HCT116 (cell line): ENCODE results near the gene EPHA10. TPM values are rescaled to one million over a fixed set of nuclear protein-coding genes. Genes with fewer than 3 reads are reported as not detected.

ENCODE experiments used
- ATAC-seq: fragments of 200-7000 bp; cut with Tn5 transposase; 2 replicates; pipeline ENCODE4 v1.9.1; 2020; ENCODE audit warnings: mild to moderate bottlenecking, moderate library complexity
- BruUV-seq: library from RNA; stranded (reverse); fragments of 400-500 nt; replicated peaks from 2 replicates; lab custom pipeline; 2021; lab: Mats Ljungman, UMichigan
- CTCF ChIA-PET: fragments of 300-600 bp; sonication (Branson Sonifier 250); formaldehyde crosslinking; loops from one replicate; lab custom pipeline; 2021; ENCODE audit warnings: antibody characterized with exemption; lab: Charles Lee
- POLR2A ChIA-PET: fragments of 300-600, 350-600 bp; sonication (Branson Sonifier 250); formaldehyde crosslinking; loops from one replicate; lab custom pipeline; 2021; ENCODE audit warnings: antibody characterized with exemption; lab: Charles Lee
- RAD21 ChIA-PET, 2 experiments: fragments of 300-600 bp; sonication (Branson Sonifier 250); formaldehyde crosslinking; loops; one replicate each; lab custom pipeline; 2023; ENCODE audit warnings: low total read pairs in 2 of 2; ENCODE audit not compliant: uncharacterized antibody in 2 of 2, unreplicated experiment in 2 of 2, low non-redundant PET in 1 of 2; lab: Charles Lee
- DNase-seq: peaks from one replicate; pipeline ENCODE4 v3.0.0-alpha.2; 2010; ENCODE audit warnings: low read depth, low spot score
- H2AFZ ChIP-seq: fragments of 200-600 bp; shearing (Covaris generic), sonication (generic); 2 replicates; pipeline ENCODE4 v1.6.1; 2017; ENCODE audit warnings: low read depth, mixed run types, mixed read lengths, antibody characterized with exemption, low read length; ENCODE audit not compliant: poor library complexity, severe bottlenecking
- H3K27ac ChIP-seq: 2 replicates; pipeline ENCODE4 v1.5.1; 2012; ENCODE audit warnings: low read depth, low read length
- H3K27me3 ChIP-seq: fragments of 200-600 bp; sonication (generic); 2 replicates; pipeline ENCODE4 v1.6.1; 2016; ENCODE audit warnings: mixed run types, low read length, mixed read lengths; ENCODE audit not compliant: insufficient read depth
- H3K36me3 ChIP-seq, 2 experiments: fragments of 200-500 bp in 1 of 2; fragments of 200-600 bp in 1 of 2; sonication (Bioruptor generic) in 1 of 2; sonication (generic) in 1 of 2; 2 replicates each; pipeline versions ENCODE4 v1.5.1 to v1.6.1; 2014 to 2016; ENCODE audit warnings: low read length in 2 of 2, inconsistent platforms in 1 of 2, mixed read lengths in 1 of 2, mixed run types in 1 of 2; ENCODE audit not compliant: insufficient read depth in 2 of 2, control insufficient read depth in 1 of 2
- H3K4me1 ChIP-seq, 2 experiments: fragments of 200-600 bp in 1 of 2; sonication (generic) in 1 of 2; 2 replicates each; pipeline versions ENCODE4 v1.5.1 to v1.6.1; 2012 to 2017; ENCODE audit warnings: low read length in 2 of 2, inconsistent platforms in 1 of 2, mild to moderate bottlenecking in 1 of 2, mixed read lengths in 1 of 2, mixed run types in 1 of 2, moderate library complexity in 1 of 2; ENCODE audit not compliant: insufficient read depth in 2 of 2, control insufficient read depth in 1 of 2
- H3K4me2 ChIP-seq: fragments of 200-600 bp; sonication (generic); 2 replicates; pipeline ENCODE4 v1.6.1; 2017; ENCODE audit warnings: mixed run types, low read length, mixed read lengths
- H3K4me3 ChIP-seq, 2 experiments: fragments of 200-600 bp in 1 of 2; sonication (generic) in 1 of 2; replicated peaks in 1 of 2; 2 replicates each; pipeline ENCODE4 v1.5.1; 2011 to 2016; ENCODE audit warnings: low read length in 2 of 2, control low read depth in 1 of 2, low read depth in 1 of 2, mild to moderate bottlenecking in 1 of 2, mixed read lengths in 1 of 2, mixed run types in 1 of 2
- H3K79me2 ChIP-seq: fragments of 200-600 bp; sonication (generic); 2 replicates; pipeline ENCODE4 v1.6.1; 2017; ENCODE audit warnings: mild to moderate bottlenecking, mixed run types, low read length, moderate library complexity, mixed read lengths; ENCODE audit not compliant: insufficient read depth
- H3K9ac ChIP-seq: fragments of 200-600 bp; sonication (generic); 2 replicates; pipeline ENCODE4 v1.6.1; 2016; ENCODE audit warnings: low read length, mixed read lengths
- H3K9me2 ChIP-seq: fragments of 200-600 bp; sonication (generic), shearing (Covaris generic); 2 replicates; pipeline ENCODE4 v1.6.1; 2017; ENCODE audit warnings: mixed run types, mild to moderate bottlenecking, moderate library complexity; ENCODE audit not compliant: insufficient read depth
- H3K9me3 ChIP-seq, 2 experiments: fragments of 200-500 bp in 1 of 2; fragments of 200-600 bp in 1 of 2; sonication (Bioruptor generic) in 1 of 2; sonication (generic) in 1 of 2; 2 replicates each; pipeline ENCODE4 v1.6.1; 2014 to 2017; ENCODE audit warnings: low read length in 2 of 2, mixed read lengths in 2 of 2, inconsistent platforms in 1 of 2, low read depth in 1 of 2, mild to moderate bottlenecking in 1 of 2, mixed run types in 1 of 2, moderate library complexity in 1 of 2; ENCODE audit not compliant: control insufficient read depth in 1 of 2, insufficient read depth in 1 of 2
- H4K20me1 ChIP-seq: fragments of 200-600 bp; sonication (generic), shearing (Covaris generic); 2 replicates; pipeline ENCODE4 v1.6.1; 2017; ENCODE audit warnings: mixed run types, mild to moderate bottlenecking, moderate library complexity; ENCODE audit not compliant: insufficient read depth
- CEBPB ChIP-seq: IDR thresholded peaks from 2 replicates; pipeline ENCODE4 v1.6.1; 2012; ENCODE audit warnings: low read depth
- CTCF ChIP-seq, 3 experiments: fragments of 200-600 bp in 1 of 3; sonication (generic) in 1 of 3; IDR thresholded peaks in 2 of 3; conservative IDR thresholded peaks in 1 of 3; 2 replicates each; pipeline ENCODE4 v1.5.1; 2012 to 2017; ENCODE audit warnings: low read depth in 2 of 3, low read length in 2 of 3, antibody characterized with exemption in 1 of 3, borderline replicate concordance in 1 of 3, control low read depth in 1 of 3, mild to moderate bottlenecking in 1 of 3, mixed read lengths in 1 of 3, mixed run types in 1 of 3, moderate library complexity in 1 of 3; ENCODE audit not compliant: insufficient read depth in 1 of 3
- EGR1 ChIP-seq: IDR thresholded peaks from 2 replicates; pipeline ENCODE4 v1.6.1; 2012; ENCODE audit warnings: low read depth
- ELF1 ChIP-seq: IDR thresholded peaks from 2 replicates; pipeline ENCODE4 v1.6.1; 2012; ENCODE audit warnings: low read depth, borderline replicate concordance
- EZH2phosphoT487 ChIP-seq: fragments of 200-600 bp; IDR thresholded peaks from 2 replicates; pipeline ENCODE4 v1.6.1; 2018; ENCODE audit warnings: antibody characterized with exemption, borderline replicate concordance
- FOSL1 ChIP-seq: IDR thresholded peaks from 2 replicates; pipeline ENCODE4 v1.6.1; 2012; ENCODE audit warnings: low read depth
- JUND ChIP-seq: IDR thresholded peaks from 2 replicates; pipeline ENCODE4 v1.6.1; 2012
- POLR2A ChIP-seq: IDR thresholded peaks from 2 replicates; pipeline ENCODE4 v1.7.0; 2011; ENCODE audit warnings: borderline replicate concordance; ENCODE audit not compliant: insufficient read depth, insufficient read length; ENCODE audit errors: extremely low read depth
- POLR2AphosphoS5 ChIP-seq: IDR thresholded peaks from 2 replicates; pipeline ENCODE4 v1.6.1; 2011; ENCODE audit warnings: mild to moderate bottlenecking, low read depth, low read length, moderate library complexity
- RAD21 ChIP-seq: IDR thresholded peaks from 2 replicates; pipeline ENCODE4 v1.6.1; 2012; ENCODE audit warnings: low read depth, mild to moderate bottlenecking
- REST ChIP-seq: IDR thresholded peaks from 2 replicates; pipeline ENCODE4 v1.6.1; 2012; ENCODE audit warnings: low read depth
- SP1 ChIP-seq: IDR thresholded peaks from 2 replicates; pipeline ENCODE4 v1.6.1; 2012; ENCODE audit warnings: low read depth
- YY1 ChIP-seq: IDR thresholded peaks from 2 replicates; pipeline ENCODE4 v1.6.1; 2011; ENCODE audit warnings: low read length, low read depth, moderate library complexity, mild to moderate bottlenecking; ENCODE audit not compliant: insufficient replicate concordance; ENCODE audit errors: extremely low read depth
- ZNF274 ChIP-seq: fragments of 200-500 bp; sonication (Bioruptor generic); IDR thresholded peaks from 2 replicates; pipeline ENCODE4 v1.6.1; 2014; ENCODE audit warnings: mild to moderate bottlenecking, low read depth, low read length, inconsistent platforms
- intact Hi-C: fragments of 100-400 bp; cut with micrococcal nuclease; formaldehyde crosslinking; loops from 2 replicates; pipeline ENCODE4 v1.10.0; 2022
- total RNA-seq: library from RNA; stranded (reverse); gene quantifications from one replicate; pipeline ENCODE4 v1.2.1, GENCODE V29; 2021; ENCODE audit not compliant: unreplicated experiment
- TF ChIP-seq, protein P1 (sequence below): IDR thresholded peaks from 2 replicates; pipeline ENCODE4 v1.6.1; 2012
- TF ChIP-seq, protein P2 (sequence below): IDR thresholded peaks from 2 replicates; pipeline ENCODE4 v1.6.1; 2012

Gene EPHA10
- total RNA-seq, 1 experiment from 2014 or later, result 6.5 TPM

- TF ChIP-seq REST (no peak), ZNF274 (no peak), FOSL1 (no peak), ELF1 (no peak), YY1 (no peak), POLR2AphosphoS5 (no peak), JUND (no peak)
- TF ChIP-seq, protein P1, sequence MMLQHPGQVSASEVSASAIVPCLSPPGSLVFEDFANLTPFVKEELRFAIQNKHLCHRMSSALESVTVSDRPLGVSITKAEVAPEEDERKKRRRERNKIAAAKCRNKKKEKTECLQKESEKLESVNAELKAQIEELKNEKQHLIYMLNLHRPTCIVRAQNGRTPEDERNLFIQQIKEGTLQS, result no peak
These were observed 38.9 kb downstream of the EPHA10 start (continued) for GRCh38 chr1:37725851-37726613.

GRCh38 chr1:37724575-37724974 is 40.3 kb downstream of the EPHA10 start:
- no peak for ATAC-seq
- no TSS peak for BruUV-seq
- no peaks in the 10 kb centered on the region for H3K9me3 ChIP-seq
- H2AFZ ChIP-seq, result no peak overlapping the region
- ChIA-PET RAD21 (no interaction called here), CTCF (no interaction called here), POLR2A (no interaction called here)
- H3K4me2 ChIP-seq, result no peak overlapping the region
- H3K4me1 ChIP-seq, result no peaks in the 10 kb centered on the region
- no peak overlapping the region for H3K9ac ChIP-seq
- no peak overlapping the region for H3K4me3 ChIP-seq
- H3K27ac ChIP-seq, result no peak overlapping the region
- no peaks in the 10 kb centered on the region for H4K20me1 ChIP-seq
- intact Hi-C loops, result no loop called here
- H3K9me2 ChIP-seq, result no peaks in the 10 kb centered on the region
- no peak for DNase-seq
- H3K36me3 ChIP-seq, result no peaks in the 10 kb centered on the region
- H3K79me2 ChIP-seq, result no peaks in the 10 kb centered on the region
- H3K27me3 ChIP-seq, result no peaks in the 10 kb centered on the region; the same call in 1 of the 2 replicates
- TF ChIP-seq CEBPB (no peak), EGR1 (no peak), ZNF274 (no peak), FOSL1 (no peak), YY1 (no peak), RAD21 (no peak), CTCF (IDR thresholded peaks at IDR 0.05 in 2 of 3, conservative IDR thresholded peaks at IDR 0.05 in 1 of 3; ENCODE audit: borderline replicate concordance in 1 of 3, insufficient read depth in 1 of 3, low read depth in 2 of 3, low read length in 2 of 3) (no peak), SP1 (no peak), POLR2A (no peak), JUND (no peak), EZH2phosphoT487 (no peak)
- TF ChIP-seq, protein P2, sequence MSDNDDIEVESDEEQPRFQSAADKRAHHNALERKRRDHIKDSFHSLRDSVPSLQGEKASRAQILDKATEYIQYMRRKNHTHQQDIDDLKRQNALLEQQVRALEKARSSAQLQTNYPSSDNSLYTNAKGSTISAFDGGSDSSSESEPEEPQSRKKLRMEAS, result no peak
- TF ChIP-seq, protein P1, result no peak
